ENCODE data around the gene TYW1.
A peak's percentile ranks its signal among the peaks of the same experiment; 100 is the strongest.
"Not testable (repeated sequence)": the region's sequence is repeated elsewhere in the genome, so short reads cannot be mapped to it uniquely, and the experiment has no call there.

TYW1 gene

GRCh38 chr7:67226340-67226907 is 229.8 kb downstream of the TYW1 start:
- H2BK120ac ChIP-seq (ENCODE audit: low read depth, low read length); H2BK15ac ChIP-seq (ENCODE audit: low read depth, poor library complexity, severe bottlenecking); H3K9me3 ChIP-seq (ENCODE audit: control insufficient read depth, low read length); H3K4me1 ChIP-seq (ENCODE audit: control insufficient read depth, insufficient read depth, low read depth, low read length); H4K8ac ChIP-seq (ENCODE audit: low read length); H3K79me1 ChIP-seq (replicated peaks; ENCODE audit: low read length, poor library complexity, severe bottlenecking); H3K4me3 ChIP-seq (ENCODE audit: insufficient read depth in 1 of 2, low read depth in 1 of 2, low read length in 2 of 2); H3K4ac ChIP-seq (ENCODE audit: low read depth in 1 of 2, low read length in 2 of 2); H2BK5ac ChIP-seq (ENCODE audit: low read depth, low read length, poor library complexity, severe bottlenecking); H3K27me3 ChIP-seq (ENCODE audit: control insufficient read depth in 1 of 2, insufficient read depth in 1 of 2, low read length in 2 of 2); H2BK12ac ChIP-seq (ENCODE audit: low read length in 2 of 2); H3K18ac ChIP-seq (ENCODE audit: low read depth in 1 of 2, low read length in 2 of 2); H4K91ac ChIP-seq (ENCODE audit: low read length); H3K36me3 ChIP-seq (ENCODE audit: control insufficient read depth in 1 of 2, insufficient read depth in 2 of 2, low read depth in 1 of 2, low read length in 2 of 2); H3K14ac ChIP-seq (ENCODE audit: low read length in 2 of 2); H3K4me2 ChIP-seq (ENCODE audit: low read length, poor library complexity, severe bottlenecking); H2AFZ ChIP-seq (ENCODE audit: low read depth, low read length); H2AK5ac ChIP-seq (ENCODE audit: low read length, severe bottlenecking); H3K23ac ChIP-seq (ENCODE audit: low read length in 2 of 2); H3K27ac ChIP-seq (ENCODE audit: low read length, poor library complexity, severe bottlenecking): not testable (repeated sequence)
- WGBS: 5% methylated on average over 1 of the region's 5 CpGs
- DNase-seq: peak; percentile 83
- H3K9ac ChIP-seq (ENCODE audit: low read length): peak overlapping the region; percentile 73

GRCh38 chr7:67226967-67227366 is 230.3 kb downstream of the TYW1 start:
- H2BK120ac ChIP-seq (ENCODE audit: low read depth, low read length); H3K9me3 ChIP-seq (ENCODE audit: control insufficient read depth, low read length); H3K4me2 ChIP-seq (ENCODE audit: low read length, poor library complexity, severe bottlenecking); H3K27ac ChIP-seq (ENCODE audit: low read length, poor library complexity, severe bottlenecking); H3K23ac ChIP-seq (ENCODE audit: low read length in 2 of 2); H3K9ac ChIP-seq (ENCODE audit: low read length); H2AFZ ChIP-seq (ENCODE audit: low read depth, low read length); H3K79me1 ChIP-seq (replicated peaks; ENCODE audit: low read length, poor library complexity, severe bottlenecking); H3K4me1 ChIP-seq (ENCODE audit: control insufficient read depth, insufficient read depth, low read depth, low read length); H3K36me3 ChIP-seq (ENCODE audit: control insufficient read depth in 1 of 2, insufficient read depth in 2 of 2, low read depth in 1 of 2, low read length in 2 of 2); H3K4me3 ChIP-seq (ENCODE audit: insufficient read depth in 1 of 2, low read depth in 1 of 2, low read length in 2 of 2); H2BK5ac ChIP-seq (ENCODE audit: low read depth, low read length, poor library complexity, severe bottlenecking); H3K4ac ChIP-seq (ENCODE audit: low read depth in 1 of 2, low read length in 2 of 2); H3K18ac ChIP-seq (ENCODE audit: low read depth in 1 of 2, low read length in 2 of 2); H2BK15ac ChIP-seq (ENCODE audit: low read depth, poor library complexity, severe bottlenecking); DNase-seq; H4K8ac ChIP-seq (ENCODE audit: low read length); H3K27me3 ChIP-seq (ENCODE audit: control insufficient read depth in 1 of 2, insufficient read depth in 1 of 2, low read length in 2 of 2); H2BK12ac ChIP-seq (ENCODE audit: low read length in 2 of 2); H3K14ac ChIP-seq (ENCODE audit: low read length in 2 of 2); H2AK5ac ChIP-seq (ENCODE audit: low read length, severe bottlenecking); H4K91ac ChIP-seq (ENCODE audit: low read length): not testable (repeated sequence)
- WGBS: 94% methylated on average over 4 of the region's 6 CpGs

- H4K91ac ChIP-seq (ENCODE audit: low read length); H3K14ac ChIP-seq (ENCODE audit: low read length in 2 of 2); H3K36me3 ChIP-seq (ENCODE audit: control insufficient read depth in 1 of 2, insufficient read depth in 2 of 2, low read depth in 1 of 2, low read length in 2 of 2); H3K79me1 ChIP-seq (replicated peaks; ENCODE audit: low read length, poor library complexity, severe bottlenecking); H2BK15ac ChIP-seq (ENCODE audit: low read depth, poor library complexity, severe bottlenecking); DNase-seq; H3K4ac ChIP-seq (ENCODE audit: low read depth in 1 of 2, low read length in 2 of 2); H2AFZ ChIP-seq (ENCODE audit: low read depth, low read length); H4K8ac ChIP-seq (ENCODE audit: low read length); H3K9me3 ChIP-seq (ENCODE audit: control insufficient read depth, low read length); H3K27me3 ChIP-seq (ENCODE audit: control insufficient read depth in 1 of 2, insufficient read depth in 1 of 2, low read length in 2 of 2); H3K4me2 ChIP-seq (ENCODE audit: low read length, poor library complexity, severe bottlenecking); H3K4me3 ChIP-seq (ENCODE audit: insufficient read depth in 1 of 2, low read depth in 1 of 2, low read length in 2 of 2); H3K27ac ChIP-seq (ENCODE audit: low read length, poor library complexity, severe bottlenecking); H3K18ac ChIP-seq (ENCODE audit: low read depth in 1 of 2, low read length in 2 of 2); H3K23ac ChIP-seq (ENCODE audit: low read length in 2 of 2); H2AK5ac ChIP-seq (ENCODE audit: low read length, severe bottlenecking); H2BK120ac ChIP-seq (ENCODE audit: low read depth, low read length); H2BK5ac ChIP-seq (ENCODE audit: low read depth, low read length, poor library complexity, severe bottlenecking); H3K4me1 ChIP-seq (ENCODE audit: control insufficient read depth, insufficient read depth, low read depth, low read length); H3K9ac ChIP-seq (ENCODE audit: low read length); H2BK12ac ChIP-seq (ENCODE audit: low read length in 2 of 2): not testable (repeated sequence)
- 95% methylated on average over 9 of the region's 9 CpGs for WGBS
Measured at GRCh38 chr7:67229018-67229417, 232.4 kb downstream of the TYW1 start.

- H2BK15ac ChIP-seq (ENCODE audit: low read depth, poor library complexity, severe bottlenecking); H4K91ac ChIP-seq (ENCODE audit: low read length); H3K79me1 ChIP-seq (replicated peaks; ENCODE audit: low read length, poor library complexity, severe bottlenecking); H3K36me3 ChIP-seq (ENCODE audit: control insufficient read depth in 1 of 2, insufficient read depth in 2 of 2, low read depth in 1 of 2, low read length in 2 of 2); H2AFZ ChIP-seq (ENCODE audit: low read depth, low read length); H3K9me3 ChIP-seq (ENCODE audit: control insufficient read depth, low read length); H3K14ac ChIP-seq (ENCODE audit: low read length in 2 of 2); H3K18ac ChIP-seq (ENCODE audit: low read depth in 1 of 2, low read length in 2 of 2); H2BK120ac ChIP-seq (ENCODE audit: low read depth, low read length); H3K4ac ChIP-seq (ENCODE audit: low read depth in 1 of 2, low read length in 2 of 2); H2BK5ac ChIP-seq (ENCODE audit: low read depth, low read length, poor library complexity, severe bottlenecking); H3K9ac ChIP-seq (ENCODE audit: low read length); H3K27ac ChIP-seq (ENCODE audit: low read length, poor library complexity, severe bottlenecking); H3K23ac ChIP-seq (ENCODE audit: low read length in 2 of 2); H3K4me1 ChIP-seq (ENCODE audit: control insufficient read depth, insufficient read depth, low read depth, low read length); H3K4me3 ChIP-seq (ENCODE audit: insufficient read depth in 1 of 2, low read depth in 1 of 2, low read length in 2 of 2); H3K4me2 ChIP-seq (ENCODE audit: low read length, poor library complexity, severe bottlenecking); H4K8ac ChIP-seq (ENCODE audit: low read length); H2BK12ac ChIP-seq (ENCODE audit: low read length in 2 of 2); H3K27me3 ChIP-seq (ENCODE audit: control insufficient read depth in 1 of 2, insufficient read depth in 1 of 2, low read length in 2 of 2); H2AK5ac ChIP-seq (ENCODE audit: low read length, severe bottlenecking): not testable (repeated sequence)
- peak; percentile 16 for DNase-seq
- 58% methylated on average over 1 of the region's 1 CpG for WGBS
Measured at GRCh38 chr7:67230029-67230428, 233.4 kb downstream of the TYW1 start.
